ENCODE measurements around the gene SLAIN1.
A peak's percentile ranks its signal among the peaks of the same experiment; 100 is the strongest.

The SLAIN1 gene

DNA sequence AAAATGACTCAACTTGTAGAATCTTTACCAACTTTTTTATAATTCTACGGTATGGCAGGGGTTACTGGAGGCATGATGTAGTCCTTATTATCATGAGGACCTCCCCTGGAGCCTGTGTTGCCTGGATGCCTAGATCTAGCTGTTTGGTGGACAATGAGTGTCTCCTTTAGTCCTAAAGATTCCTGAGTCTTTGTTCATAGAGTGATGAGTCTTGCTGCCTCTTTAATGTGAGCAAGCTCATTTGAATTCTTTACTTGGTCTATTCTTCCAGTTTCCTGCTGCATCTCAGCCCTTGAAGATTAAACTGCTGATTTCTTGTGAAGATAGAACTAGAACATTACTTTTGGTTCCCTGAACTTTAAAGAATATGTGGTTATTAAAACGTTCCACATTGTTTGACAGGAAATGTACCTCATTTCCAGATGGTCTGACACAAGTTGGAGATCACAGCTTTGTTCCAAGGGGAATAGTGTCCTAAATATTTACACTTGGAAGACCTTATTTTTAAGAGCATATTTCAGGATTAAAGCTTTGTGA, 51.9 kb downstream of the SLAIN1 start:
- Mint-ChIP-seq H3K4me3 (no peak overlapping the region), H3K27me3 (no peaks in the 10 kb centered on the region), H3K27ac (no peak overlapping the region), H3K36me3 (peaks cover 11 to 28% of the 10 kb centered on the region in 2 donors), H3K4me1 (peaks cover 12 to 28% of the 10 kb centered on the region in 2 donors), H3K9me3 (no peaks in the 10 kb centered on the region)
- DNase-seq (no peak), ATAC-seq (replicated peaks) (no peak)

DNA sequence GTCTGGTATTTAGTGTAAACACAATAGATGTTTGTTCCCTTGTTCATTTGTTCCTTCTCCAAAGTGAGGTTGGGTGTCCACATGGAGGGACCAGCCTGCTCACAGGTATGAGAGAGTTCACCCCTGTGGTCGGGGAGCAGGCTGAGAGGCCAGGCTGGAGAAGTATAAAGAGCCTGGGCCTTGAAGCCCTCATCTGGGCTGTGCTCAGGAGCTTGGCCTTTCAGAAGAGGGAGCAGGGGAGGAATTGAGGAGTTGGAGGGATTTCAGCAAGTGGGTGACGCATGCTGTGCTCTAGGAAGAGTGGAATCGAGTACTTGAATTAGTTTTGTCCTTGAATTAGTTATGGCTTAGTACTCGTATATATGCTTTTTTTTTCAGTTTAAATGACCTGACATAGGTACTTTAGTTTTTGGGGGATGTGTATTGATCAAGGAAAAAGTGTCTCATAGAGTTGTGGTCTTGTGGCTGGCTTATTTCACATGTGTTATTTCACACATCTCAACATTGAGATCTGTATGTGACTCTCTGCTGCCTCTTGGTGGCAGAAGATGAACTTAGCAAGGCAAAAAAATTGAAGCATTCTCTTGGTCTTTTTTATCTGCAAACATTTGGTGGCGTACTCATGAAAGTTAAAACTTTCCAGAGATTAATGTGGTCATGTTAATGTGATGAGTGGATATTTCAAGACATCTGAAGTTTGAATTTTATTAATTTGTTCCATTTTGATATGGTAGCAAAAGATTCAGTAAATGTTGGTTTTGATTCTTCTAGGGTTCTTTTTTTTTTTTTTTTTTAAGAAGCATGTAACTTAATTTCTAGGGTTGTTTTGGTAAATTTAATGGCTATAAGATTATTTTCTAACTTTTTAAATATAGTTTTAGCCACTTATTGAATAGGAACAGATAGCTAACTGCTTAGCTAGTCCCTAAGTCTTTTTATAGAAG, 54.3 kb downstream of the SLAIN1 start:
- ATAC-seq (replicated peaks): peak; percentile 77 to 81
- peak; percentile 10 for DNase-seq
- Mint-ChIP-seq H3K27me3 (no peaks in the 10 kb centered on the region), H3K36me3 (peaks cover 10 to 15% of the 10 kb centered on the region in 2 donors), H3K4me3 (no peak overlapping the region), H3K4me1 (peaks cover 12 to 18% of the 10 kb centered on the region in 2 donors), H3K9me3 (no peaks in the 10 kb centered on the region), H3K27ac (no peak overlapping the region)

DNA sequence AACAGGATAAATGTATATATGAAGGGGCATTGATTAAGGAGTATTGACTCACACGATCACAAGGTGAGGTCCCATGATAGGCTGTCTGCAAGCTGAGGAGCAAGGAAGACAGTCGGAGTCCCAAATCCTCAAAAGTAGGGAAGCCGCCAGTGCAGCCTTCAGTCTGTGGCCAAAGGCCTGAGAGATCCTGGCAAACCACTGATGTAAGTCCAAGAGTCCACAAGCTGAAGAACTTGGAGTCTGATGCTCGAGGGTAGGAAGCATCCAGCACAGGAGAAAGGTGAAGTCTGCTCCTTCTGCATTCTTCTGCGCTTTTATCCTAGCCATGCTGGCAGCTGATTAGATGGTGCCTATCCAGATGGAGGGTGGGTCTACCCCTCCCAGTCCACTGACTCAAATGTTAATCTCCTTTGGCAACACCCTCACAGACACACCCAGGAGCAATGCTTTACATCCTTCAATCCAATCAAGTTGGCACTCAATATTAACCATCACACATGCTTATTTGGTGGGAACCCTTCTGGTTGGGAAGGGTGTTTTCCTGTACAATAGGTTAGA, 55.1 kb downstream of the SLAIN1 start:
- no peak for DNase-seq
- Mint-ChIP-seq H3K27me3 (no peaks in the 10 kb centered on the region), H3K27ac (no peak overlapping the region), H3K36me3 (peaks cover 5 to 14% of the 10 kb centered on the region in 2 donors), H3K4me3 (no peak overlapping the region), H3K9me3 (no peaks in the 10 kb centered on the region), H3K4me1 (peaks cover 12 to 18% of the 10 kb centered on the region in 2 donors)
- ATAC-seq (replicated peaks): no peak

DNA sequence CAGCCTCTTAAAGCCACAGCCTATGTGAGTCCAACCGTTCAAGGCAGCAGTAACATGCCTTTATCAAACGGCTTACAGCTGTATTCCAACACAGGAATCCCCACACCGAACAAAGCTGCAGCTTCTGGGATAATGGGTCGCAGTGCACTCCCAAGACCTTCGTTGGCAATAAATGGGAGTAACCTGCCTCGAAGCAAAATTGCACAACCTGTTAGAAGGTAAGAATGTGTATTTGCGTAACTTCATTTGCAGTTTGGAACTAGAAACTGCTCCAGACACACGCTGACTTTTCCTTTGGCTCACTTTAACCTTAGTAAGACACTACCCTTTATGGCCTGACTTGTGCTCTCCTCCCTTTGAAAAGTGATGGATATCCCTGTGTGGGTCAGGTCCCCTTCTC, 63.4 kb downstream of the SLAIN1 start:
- DNase-seq (no peak), ATAC-seq (replicated peaks) (no peak)
- H3K27me3 Mint-ChIP-seq: no peaks in the 10 kb centered on the region
- peaks cover 0 to 8% of the 10 kb centered on the region in 2 donors for H3K9me3 Mint-ChIP-seq
- no peak overlapping the region for H3K4me3 Mint-ChIP-seq
- H3K27ac Mint-ChIP-seq: no peak overlapping the region
- peaks cover 34 to 47% of the 10 kb centered on the region in 2 donors for H3K36me3 Mint-ChIP-seq
- H3K4me1 Mint-ChIP-seq: peaks cover 0 to 10% of the 10 kb centered on the region in 2 donors

DNA sequence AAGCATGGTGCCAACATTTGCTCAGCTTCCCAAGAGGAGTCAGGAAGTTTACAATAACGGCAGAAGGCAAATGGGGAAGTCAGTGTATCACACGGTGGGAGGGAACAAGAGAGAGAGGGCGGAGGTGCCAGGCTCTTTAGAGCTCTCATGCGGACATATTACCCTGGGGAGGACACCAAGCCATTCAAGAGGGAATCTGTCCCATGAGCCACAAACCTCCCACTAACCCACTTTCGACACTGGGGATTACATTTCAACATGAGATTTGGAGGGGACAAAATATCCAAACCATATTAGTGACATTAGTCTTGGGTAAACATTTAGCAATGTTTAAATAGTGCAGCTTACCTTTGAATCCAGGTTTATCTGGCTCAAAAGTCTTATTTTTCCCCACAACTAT, 69.9 kb downstream of the SLAIN1 start:
- Mint-ChIP-seq H3K4me3 (no peak overlapping the region), H3K27ac (no peak overlapping the region), H3K4me1 (peaks cover 4 to 11% of the 10 kb centered on the region in 2 donors), H3K36me3 (peaks cover 34 to 42% of the 10 kb centered on the region in 2 donors), H3K9me3 (peaks cover 0 to 5% of the 10 kb centered on the region in 2 donors), H3K27me3 (no peaks in the 10 kb centered on the region)
- DNase-seq (no peak), ATAC-seq (replicated peaks) (no peak)

DNA sequence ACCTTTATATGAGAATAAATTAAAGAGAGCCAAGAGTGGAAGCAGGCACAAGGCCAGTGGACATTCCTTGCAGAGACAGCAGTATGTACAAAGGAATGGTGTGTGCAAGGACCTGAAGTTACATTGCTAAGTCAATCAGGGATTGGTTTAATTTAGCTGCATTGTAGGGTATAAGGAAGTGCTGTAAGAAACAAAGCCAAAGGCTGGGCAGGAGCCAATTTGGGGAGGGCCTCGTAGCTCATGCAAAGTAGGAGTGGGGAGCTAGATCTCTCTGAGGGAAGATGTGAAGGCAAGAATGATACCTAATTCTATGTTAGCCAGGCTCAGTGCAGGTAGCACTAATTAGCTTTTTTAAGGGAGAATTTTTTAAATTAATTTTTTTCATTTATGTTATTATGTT, 76.7 kb downstream of the SLAIN1 start:
- ATAC-seq (replicated peaks) (no peak), DNase-seq (no peak)
- no peak overlapping the region for H3K4me3 Mint-ChIP-seq
- H3K4me1 Mint-ChIP-seq: no peaks in the 10 kb centered on the region
- no peak overlapping the region for H3K27ac Mint-ChIP-seq
- H3K9me3 Mint-ChIP-seq: peaks cover 0 to 3% of the 10 kb centered on the region in 2 donors
- no peaks in the 10 kb centered on the region for H3K27me3 Mint-ChIP-seq
- H3K36me3 Mint-ChIP-seq: peaks cover 1 to 4% of the 10 kb centered on the region in 2 donors

DNA sequence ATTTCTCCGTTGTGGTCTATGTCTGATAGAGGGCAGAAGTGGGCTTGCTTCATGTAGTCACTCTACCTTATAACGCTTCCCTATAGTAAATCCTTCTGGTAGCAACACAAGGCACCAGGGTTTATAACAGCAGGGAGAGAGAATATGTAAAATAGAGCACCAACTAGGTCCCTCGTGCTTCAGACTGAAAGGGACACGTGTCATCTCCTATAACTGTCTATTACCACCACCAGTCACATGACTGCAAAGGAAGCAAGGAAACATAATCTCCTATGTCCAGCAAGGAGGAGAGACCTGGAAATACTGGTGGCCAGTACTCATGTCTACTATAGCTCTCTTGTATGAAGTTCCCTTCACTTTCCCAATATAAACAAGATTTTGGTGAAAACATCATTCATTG, 79.2 kb downstream of the SLAIN1 start:
- Mint-ChIP-seq H3K4me1 (peaks cover 4 to 7% of the 10 kb centered on the region in 2 donors), H3K9me3 (no peaks in the 10 kb centered on the region), H3K4me3 (no peak overlapping the region), H3K27ac (no peak overlapping the region), H3K36me3 (peaks cover 0 to 1% of the 10 kb centered on the region in 2 donors), H3K27me3 (no peaks in the 10 kb centered on the region)
- no peak for DNase-seq
- no peak for ATAC-seq (replicated peaks)

DNA sequence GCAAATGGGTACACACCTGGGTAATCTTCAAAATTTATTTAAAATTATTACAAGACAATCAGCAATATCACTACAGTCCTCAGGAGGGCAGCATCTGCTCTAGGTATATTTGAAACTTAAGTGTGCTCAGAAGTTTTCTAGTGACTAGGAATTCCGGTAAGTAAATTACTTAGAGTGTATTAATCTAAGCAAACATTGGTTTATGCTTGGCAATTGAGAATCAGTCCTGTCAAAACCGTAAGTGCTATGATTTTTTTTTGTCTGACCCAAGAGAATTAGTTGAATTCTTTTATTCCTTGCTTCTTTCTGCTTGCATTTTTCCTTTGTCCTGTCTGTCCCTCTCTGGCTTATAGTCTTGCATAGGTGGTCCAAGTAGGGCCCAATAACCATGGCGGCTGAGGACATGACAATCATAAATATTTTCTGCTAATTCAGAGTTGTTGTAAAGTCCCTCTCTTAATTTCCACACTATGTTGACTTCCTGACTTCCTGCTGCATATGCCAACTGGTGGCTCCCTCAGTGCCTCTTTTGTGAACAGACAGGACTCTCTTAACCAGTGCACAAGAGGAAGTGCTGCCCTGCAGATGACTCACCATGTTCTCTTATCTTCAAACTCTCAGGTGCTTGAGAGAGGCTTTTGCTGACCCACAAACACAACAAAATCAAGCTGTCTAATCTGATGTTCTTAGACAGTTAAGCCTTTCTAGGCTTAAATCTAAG, 82.2 kb downstream of the SLAIN1 start:
- Mint-ChIP-seq H3K4me1 (peaks cover 4 to 7% of the 10 kb centered on the region in 2 donors), H3K36me3 (no peaks in the 10 kb centered on the region), H3K4me3 (no peak overlapping the region), H3K9me3 (no peaks in the 10 kb centered on the region), H3K27me3 (peaks cover 0 to 4% of the 10 kb centered on the region in 2 donors), H3K27ac (no peak overlapping the region)
- ATAC-seq (replicated peaks) (peak; percentile 92 to 93), DNase-seq (peak; percentile 7)

DNA sequence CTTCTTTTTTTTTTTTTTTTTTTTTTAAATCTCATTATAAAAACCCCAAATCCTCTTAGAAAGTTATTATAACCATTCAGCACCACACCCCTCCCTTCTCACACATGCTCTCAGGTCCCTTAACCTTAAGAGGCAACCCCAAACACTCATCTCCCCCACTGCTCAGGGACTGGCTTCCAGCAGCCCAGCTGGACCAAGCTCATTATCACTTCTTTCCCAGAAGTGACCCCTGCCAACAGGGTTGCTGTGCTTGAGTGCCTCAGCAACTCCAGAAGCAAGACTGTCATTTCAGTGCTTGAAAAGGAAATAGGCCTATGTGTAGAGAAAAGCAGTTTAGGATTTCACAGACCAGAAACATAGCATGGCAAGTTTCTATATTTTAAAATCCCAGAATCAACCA, 84.3 kb downstream of the SLAIN1 start:
- ATAC-seq (replicated peaks) (no peak), DNase-seq (no peak)
- H3K27me3 Mint-ChIP-seq: peaks cover 0 to 4% of the 10 kb centered on the region in 2 donors
- H3K9me3 Mint-ChIP-seq: no peaks in the 10 kb centered on the region
- H3K27ac Mint-ChIP-seq: no peak overlapping the region
- no peak overlapping the region for H3K4me3 Mint-ChIP-seq
- H3K36me3 Mint-ChIP-seq: no peaks in the 10 kb centered on the region
- H3K4me1 Mint-ChIP-seq: peaks cover 4 to 7% of the 10 kb centered on the region in 2 donors

DNA sequence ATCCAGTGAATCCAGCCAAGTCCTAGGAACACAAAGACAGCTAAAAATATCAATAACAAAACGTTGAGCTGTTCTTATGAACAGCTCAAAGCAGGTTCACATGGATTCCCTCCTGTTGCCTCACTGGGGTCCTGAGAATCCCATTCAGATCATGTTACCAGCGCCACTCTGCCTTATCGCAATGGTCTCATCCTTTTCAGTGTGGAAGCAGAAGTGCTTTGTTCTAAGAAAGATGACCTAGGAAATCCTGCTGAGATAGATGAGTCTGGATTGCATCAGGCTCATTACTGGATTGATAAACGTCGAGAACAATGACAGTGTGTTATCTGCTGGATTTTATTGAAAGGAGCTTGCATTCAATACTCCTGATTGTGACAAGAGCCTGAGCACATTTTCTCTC, 87.0 kb downstream of the SLAIN1 start:
- H3K9me3 Mint-ChIP-seq: no peaks in the 10 kb centered on the region
- H3K27me3 Mint-ChIP-seq: peaks cover 0 to 4% of the 10 kb centered on the region in 2 donors
- H3K36me3 Mint-ChIP-seq: no peaks in the 10 kb centered on the region
- H3K4me1 Mint-ChIP-seq: peaks cover 4 to 7% of the 10 kb centered on the region in 2 donors
- H3K4me3 Mint-ChIP-seq: no peak overlapping the region
- no peak for ATAC-seq (replicated peaks)
- no peak overlapping the region for H3K27ac Mint-ChIP-seq
- DNase-seq: no peak

DNA sequence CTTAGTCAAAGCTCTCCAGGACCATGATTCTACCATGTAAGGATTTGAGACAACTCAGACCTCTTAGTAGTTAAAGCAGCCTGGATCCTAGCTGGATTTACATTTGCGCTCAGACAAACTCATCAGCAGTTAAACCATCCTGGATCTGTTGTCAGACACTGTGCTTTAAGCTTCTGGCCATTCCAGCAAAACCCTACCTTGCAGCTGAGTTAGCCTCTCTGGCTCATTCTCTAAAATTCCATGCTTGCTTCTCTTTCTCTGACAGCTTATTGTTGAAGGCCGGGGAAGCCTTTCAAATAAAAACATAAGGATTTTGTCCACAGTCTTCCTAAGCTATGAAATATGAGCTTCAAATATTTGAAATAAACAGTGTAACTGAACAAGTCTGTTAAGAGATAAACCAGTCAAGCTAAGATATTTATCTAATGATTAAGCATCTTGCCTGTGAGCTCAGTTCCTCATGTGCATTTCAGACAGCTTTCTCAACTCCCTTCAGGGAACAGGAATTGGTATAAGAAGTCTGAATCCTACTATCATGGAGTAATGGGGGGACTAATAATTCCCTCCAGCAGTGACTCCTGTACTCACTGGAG, 89.3 kb downstream of the SLAIN1 start:
- H3K9me3 Mint-ChIP-seq: peaks cover 12 to 13% of the 10 kb centered on the region in 2 donors
- H3K27ac Mint-ChIP-seq: no peak overlapping the region
- ATAC-seq (replicated peaks) (no peak), DNase-seq (no peak)
- H3K4me1 Mint-ChIP-seq: no peaks in the 10 kb centered on the region
- peaks cover 4 to 15% of the 10 kb centered on the region in 2 donors for H3K36me3 Mint-ChIP-seq
- H3K27me3 Mint-ChIP-seq: peaks cover 0 to 12% of the 10 kb centered on the region in 2 donors
- no peak overlapping the region for H3K4me3 Mint-ChIP-seq

DNA sequence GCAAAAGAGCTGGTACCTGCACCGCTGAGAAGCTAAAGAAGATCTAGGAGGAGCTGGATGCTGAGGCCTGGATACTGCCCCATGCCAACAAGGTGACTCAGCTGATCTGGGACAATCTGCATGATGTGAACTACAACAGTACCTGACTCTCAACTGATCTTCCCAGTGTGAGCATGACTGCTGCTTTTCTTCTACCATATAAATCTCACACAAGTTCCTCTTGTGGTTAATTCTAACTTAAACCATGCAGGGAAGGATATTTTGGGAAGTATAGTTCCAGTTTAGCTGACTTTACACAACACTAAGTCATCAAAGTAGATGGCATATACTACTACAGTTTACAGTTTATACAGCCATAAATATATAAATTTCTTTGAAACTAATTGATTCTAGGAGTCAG, 91.9 kb downstream of the SLAIN1 start:
- H3K9me3 Mint-ChIP-seq: peaks cover 21 to 26% of the 10 kb centered on the region in 2 donors
- H3K36me3 Mint-ChIP-seq: peaks cover 4 to 17% of the 10 kb centered on the region in 2 donors
- H3K27ac Mint-ChIP-seq: no peak overlapping the region
- H3K4me3 Mint-ChIP-seq: no peak overlapping the region
- no peak for ATAC-seq (replicated peaks)
- peaks cover 0 to 8% of the 10 kb centered on the region in 2 donors for H3K27me3 Mint-ChIP-seq
- H3K4me1 Mint-ChIP-seq: no peaks in the 10 kb centered on the region
- DNase-seq: no peak

DNA sequence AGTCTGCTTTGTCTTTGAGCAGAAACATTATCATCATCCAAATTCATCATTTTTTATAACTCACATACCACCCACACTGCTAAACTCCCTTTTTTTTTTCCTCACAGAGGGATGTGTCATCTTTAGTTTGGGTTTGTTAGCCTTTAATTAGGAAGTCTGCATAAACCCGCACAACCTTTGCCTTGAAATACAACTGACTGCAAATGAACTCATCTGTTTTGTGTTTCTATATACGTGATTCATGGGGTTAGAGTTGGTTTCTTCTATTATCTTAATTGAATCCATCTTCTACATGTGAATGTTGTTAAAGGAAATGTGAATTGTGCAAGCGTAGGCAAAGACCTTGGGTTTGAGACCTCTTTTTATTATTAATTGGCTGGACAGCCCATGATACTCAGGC, 102.7 kb downstream of the SLAIN1 start:
- Mint-ChIP-seq H3K27ac (no peak overlapping the region), H3K36me3 (no peaks in the 10 kb centered on the region), H3K4me1 (no peaks in the 10 kb centered on the region), H3K27me3 (peaks cover 0 to 6% of the 10 kb centered on the region in 2 donors), H3K4me3 (no peak overlapping the region), H3K9me3 (no peaks in the 10 kb centered on the region)
- ATAC-seq (replicated peaks) (no peak), DNase-seq (no peak)

DNA sequence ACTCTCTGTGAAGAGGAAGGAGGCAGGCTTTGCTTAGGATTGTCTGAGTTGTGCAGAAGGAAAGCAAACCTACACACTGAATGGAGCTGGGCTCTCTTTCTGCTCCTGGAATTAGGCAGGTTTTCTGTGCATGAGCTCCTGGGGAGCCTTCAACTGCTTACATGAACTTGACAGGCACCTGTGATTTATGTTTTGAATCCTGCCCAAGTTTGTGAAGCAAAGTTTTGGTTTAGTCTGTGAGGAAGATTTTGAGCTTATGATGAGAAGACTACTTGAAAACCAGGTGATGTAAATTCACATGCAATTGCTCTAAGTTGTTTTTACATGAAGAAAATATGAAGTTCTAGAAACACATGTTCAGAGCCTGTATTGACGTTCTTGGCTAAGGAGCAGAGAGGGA, 109.0 kb downstream of the SLAIN1 start:
- DNase-seq: no peak
- no peak for ATAC-seq (replicated peaks)
- Mint-ChIP-seq H3K36me3 (no peaks in the 10 kb centered on the region), H3K9me3 (no peaks in the 10 kb centered on the region), H3K27me3 (peaks cover 0 to 10% of the 10 kb centered on the region in 2 donors), H3K4me1 (no peaks in the 10 kb centered on the region), H3K27ac (no peak overlapping the region), H3K4me3 (no peak overlapping the region)
